ENCODE results near the gene CAMK1D.

The CAMK1D gene

GRCh38 chr10:12625393-12626023 lies 276.2 kb downstream of the CAMK1D start:
- no peak for DNase-seq (ENCODE audit: low read depth in 2 of 2)

- DNase-seq (ENCODE audit: low read depth in 2 of 2), result no peak
Measured at GRCh38 chr10:12628153-12628552, 278.8 kb downstream of the CAMK1D start.

- DNase-seq (ENCODE audit: low read depth in 2 of 2), result no peak
Measured at GRCh38 chr10:12628964-12629766, 279.8 kb downstream of the CAMK1D start.

- DNase-seq (ENCODE audit: low read depth in 2 of 2), result no peak
Measured at GRCh38 chr10:12629767-12630165, 280.4 kb downstream of the CAMK1D start.

GRCh38 chr10:12631216-12631615 lies 281.9 kb downstream of the CAMK1D start:
- DNase-seq (ENCODE audit: low read depth in 2 of 2), result no peak

- no peak for DNase-seq (ENCODE audit: low read depth in 2 of 2)
Measured at GRCh38 chr10:12631787-12632562, 282.6 kb downstream of the CAMK1D start.

- no peak for DNase-seq (ENCODE audit: low read depth in 2 of 2)
Measured at GRCh38 chr10:12633776-12634620, 284.7 kb downstream of the CAMK1D start.

GRCh38 chr10:12634621-12634931 lies 285.2 kb downstream of the CAMK1D start:
- no peak for DNase-seq (ENCODE audit: low read depth in 2 of 2)

GRCh38 chr10:12635127-12635541 lies 285.8 kb downstream of the CAMK1D start:
- DNase-seq (ENCODE audit: low read depth in 2 of 2), result peak in 1 of 2 donors; percentile 15

GRCh38 chr10:12636571-12636970 lies 287.2 kb downstream of the CAMK1D start:
- no peak for DNase-seq (ENCODE audit: low read depth in 2 of 2)

- no peak for DNase-seq (ENCODE audit: low read depth in 2 of 2)
Measured at GRCh38 chr10:12637649-12638048, 288.3 kb downstream of the CAMK1D start.

- no peak for DNase-seq (ENCODE audit: low read depth in 2 of 2)
Measured at GRCh38 chr10:12638103-12638502, 288.8 kb downstream of the CAMK1D start.

GRCh38 chr10:12638781-12639180 lies 289.4 kb downstream of the CAMK1D start:
- DNase-seq (ENCODE audit: low read depth in 2 of 2), result no peak

- no peak for DNase-seq (ENCODE audit: low read depth in 2 of 2)
Measured at GRCh38 chr10:12639996-12640944, 290.9 kb downstream of the CAMK1D start.

GRCh38 chr10:12642036-12642435 lies 292.7 kb downstream of the CAMK1D start:
- no peak for DNase-seq (ENCODE audit: low read depth in 2 of 2)

GRCh38 chr10:12643279-12643678 lies 293.9 kb downstream of the CAMK1D start:
- DNase-seq (ENCODE audit: low read depth in 2 of 2), result no peak

GRCh38 chr10:12644380-12645144 lies 295.2 kb downstream of the CAMK1D start:
- DNase-seq (ENCODE audit: low read depth in 2 of 2), result no peak

- no peak for DNase-seq (ENCODE audit: low read depth in 2 of 2)
Measured at GRCh38 chr10:12645449-12645848, 296.1 kb downstream of the CAMK1D start.

GRCh38 chr10:12649012-12649584 lies 299.8 kb downstream of the CAMK1D start:
- DNase-seq (ENCODE audit: low read depth in 2 of 2), result no peak

- no peak for DNase-seq (ENCODE audit: low read depth in 2 of 2)
Measured at GRCh38 chr10:12650122-12650521, 300.8 kb downstream of the CAMK1D start.

Data from activated CD4-positive, alpha-beta T cell treated with anti-CD3 and anti-CD28 coated beads for 24 hours (primary cell).